Spleen (tissue), 7 donors: ENCODE results near the gene CA11.

Experiments
- POLR2AphosphoS5 ChIP-seq, 3 donors: sonication (generic); formaldehyde crosslinking; IDR thresholded peaks; one replicate each; pipeline ENCODE4 v1.5.1; 2017; ENCODE audit warnings: antibody characterized with exemption in 3 of 3
- TF ChIP-seq, protein P1 (sequence below), 11 experiments: fragments of 200-600 bp in 7 of 11; fragments of 450-650 bp in 4 of 11; sonication (generic) in 4 of 11; IDR thresholded peaks in 8 of 11; conservative IDR thresholded peaks in 3 of 11; 1 replicate in 7 of 11; 2 replicates in 4 of 11; pipeline versions ENCODE4 v1.4.0 to v1.8.0; 2016 to 2021; ENCODE audit warnings: antibody characterized with exemption in 11 of 11, inconsistent platforms in 4 of 11, mild to moderate bottlenecking in 1 of 11
- donor health status: DM: no; HTN: no; CAD: no; lungs with moderate emphysema.
- donor health status: DM: no; HTN: no; CAD: no.
- donor health status: DM: no; HTN: no; CAD: no.

DNA sequence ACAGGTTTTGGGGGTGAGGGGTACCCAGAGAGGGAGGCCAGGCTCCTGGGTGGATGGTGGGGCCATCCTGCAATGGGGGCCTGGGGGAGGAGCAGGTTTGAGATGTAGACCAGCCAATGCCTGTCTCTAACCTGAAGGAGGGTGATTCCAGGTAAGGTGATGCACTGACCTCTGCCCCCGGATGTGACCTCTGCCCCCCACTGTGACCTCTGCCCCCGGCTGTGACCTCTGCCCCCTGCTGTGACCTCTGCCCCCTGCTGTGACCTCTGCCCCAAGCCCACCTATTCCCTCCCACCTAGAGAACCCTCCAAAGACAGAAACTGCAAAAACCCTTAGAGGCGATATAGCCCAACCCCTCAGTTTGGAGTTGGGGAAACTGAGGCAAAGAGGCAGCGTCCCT is 49.8 kb downstream of the CA11 start:
- TF ChIP-seq, protein P1, sequence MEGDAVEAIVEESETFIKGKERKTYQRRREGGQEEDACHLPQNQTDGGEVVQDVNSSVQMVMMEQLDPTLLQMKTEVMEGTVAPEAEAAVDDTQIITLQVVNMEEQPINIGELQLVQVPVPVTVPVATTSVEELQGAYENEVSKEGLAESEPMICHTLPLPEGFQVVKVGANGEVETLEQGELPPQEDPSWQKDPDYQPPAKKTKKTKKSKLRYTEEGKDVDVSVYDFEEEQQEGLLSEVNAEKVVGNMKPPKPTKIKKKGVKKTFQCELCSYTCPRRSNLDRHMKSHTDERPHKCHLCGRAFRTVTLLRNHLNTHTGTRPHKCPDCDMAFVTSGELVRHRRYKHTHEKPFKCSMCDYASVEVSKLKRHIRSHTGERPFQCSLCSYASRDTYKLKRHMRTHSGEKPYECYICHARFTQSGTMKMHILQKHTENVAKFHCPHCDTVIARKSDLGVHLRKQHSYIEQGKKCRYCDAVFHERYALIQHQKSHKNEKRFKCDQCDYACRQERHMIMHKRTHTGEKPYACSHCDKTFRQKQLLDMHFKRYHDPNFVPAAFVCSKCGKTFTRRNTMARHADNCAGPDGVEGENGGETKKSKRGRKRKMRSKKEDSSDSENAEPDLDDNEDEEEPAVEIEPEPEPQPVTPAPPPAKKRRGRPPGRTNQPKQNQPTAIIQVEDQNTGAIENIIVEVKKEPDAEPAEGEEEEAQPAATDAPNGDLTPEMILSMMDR (IDR thresholded peaks at IDR 0.05 in 8 of 11, conservative IDR thresholded peaks at IDR 0.05 in 3 of 11): no peak
- TF ChIP-seq POLR2AphosphoS5 (IDR thresholded peaks at IDR 0.05): no peak
